ENCODE measurements around the gene TECPR1.

Gene TECPR1

GRCh38 chr7:98211676-98212531 is 40.1 kb downstream of the TECPR1 start:
- peak in 1 of 58 donors; percentile 48 for DNase-seq

GRCh38 chr7:98211221-98211675 is 40.8 kb downstream of the TECPR1 start, which contains the start of gene BHLHA15:
BHLHA15 (plus strand) TSS chr7:98211439; CDS start chr7:98212310, 871 bp downstream.
- DNase-seq = peak in 1 of 58 donors; percentile 19

GRCh38 chr7:98210513-98211220 is 41.4 kb downstream of the TECPR1 start:
- DNase-seq = peak in 14 of 58 donors; percentile 11 to 59 (median 24)

GRCh38 chr7:98209166-98209920 is 42.7 kb downstream of the TECPR1 start:
- DNase-seq = no peak

GRCh38 chr7:98206451-98207330 is 45.3 kb downstream of the TECPR1 start:
- DNase-seq = no peak

- no peak for DNase-seq
Observed at GRCh38 chr7:98205162-98205845, 46.7 kb downstream of the TECPR1 start.

GRCh38 chr7:98204670-98205069 is 47.4 kb downstream of the TECPR1 start:
- DNase-seq = no peak

- no peak for DNase-seq
Observed at GRCh38 chr7:98203964-98204605, 47.9 kb downstream of the TECPR1 start.

GRCh38 chr7:98203261-98203963 is 48.6 kb downstream of the TECPR1 start:
- no peak for DNase-seq

- no peak for DNase-seq
Observed at GRCh38 chr7:98202367-98203195, 49.5 kb downstream of the TECPR1 start.

GRCh38 chr7:98200364-98200763 is 51.7 kb downstream of the TECPR1 start:
- DNase-seq = no peak

GRCh38 chr7:98199131-98199530 is 52.9 kb downstream of the TECPR1 start:
- DNase-seq = no peak

GRCh38 chr7:98196706-98197605 is 55.1 kb downstream of the TECPR1 start:
- peak in 4 of 58 donors; percentile 21 to 55 (median 28) for DNase-seq

GRCh38 chr7:98194672-98195457 is 57.2 kb downstream of the TECPR1 start:
- DNase-seq = peak in 11 of 58 donors; percentile 9 to 57 (median 32)

- no peak for DNase-seq
Observed at GRCh38 chr7:98194186-98194585, 57.8 kb downstream of the TECPR1 start.

Measured in anterior cingulate cortex (tissue), 58 donors.